Suppressor macrophage treated with lipopolysaccharide for 1 hour (primary cell): Measurements from ENCODE around the gene TMEM81.
A peak's percentile ranks its signal among the peaks of the same experiment; 100 is the strongest.

Experiments used
- DNase-seq, 3 donors: peaks; one replicate each; pipeline ENCODE4 v3.0.0-alpha.2; 2020 to 2022

The TMEM81 gene

DNA sequence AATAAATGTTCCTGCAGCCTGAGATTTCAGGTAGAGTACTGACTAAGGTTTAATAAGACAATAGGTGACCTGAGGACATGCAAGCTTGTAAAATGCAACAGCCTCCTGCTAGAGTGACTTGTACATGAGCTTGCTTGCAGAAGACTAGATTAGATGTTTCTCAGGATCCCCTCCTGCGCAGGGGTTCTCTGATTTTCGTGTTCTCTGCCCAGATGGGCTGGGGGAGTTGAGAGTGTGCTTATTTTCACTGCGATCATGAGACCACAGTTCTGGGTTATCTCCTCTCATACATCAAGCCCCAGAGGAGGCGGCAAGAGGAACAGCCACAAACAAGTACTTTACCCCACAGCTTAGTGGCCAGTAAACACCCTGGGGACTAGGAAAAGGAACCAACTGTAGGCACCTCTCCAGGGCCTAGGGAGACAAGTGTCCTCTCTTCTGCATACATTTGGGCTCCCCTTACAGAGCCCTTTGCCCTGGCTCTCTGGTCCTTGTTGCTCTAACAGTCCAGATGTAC, 8.0 kb downstream of the TMEM81 start:
- DNase-seq: no peak

DNA sequence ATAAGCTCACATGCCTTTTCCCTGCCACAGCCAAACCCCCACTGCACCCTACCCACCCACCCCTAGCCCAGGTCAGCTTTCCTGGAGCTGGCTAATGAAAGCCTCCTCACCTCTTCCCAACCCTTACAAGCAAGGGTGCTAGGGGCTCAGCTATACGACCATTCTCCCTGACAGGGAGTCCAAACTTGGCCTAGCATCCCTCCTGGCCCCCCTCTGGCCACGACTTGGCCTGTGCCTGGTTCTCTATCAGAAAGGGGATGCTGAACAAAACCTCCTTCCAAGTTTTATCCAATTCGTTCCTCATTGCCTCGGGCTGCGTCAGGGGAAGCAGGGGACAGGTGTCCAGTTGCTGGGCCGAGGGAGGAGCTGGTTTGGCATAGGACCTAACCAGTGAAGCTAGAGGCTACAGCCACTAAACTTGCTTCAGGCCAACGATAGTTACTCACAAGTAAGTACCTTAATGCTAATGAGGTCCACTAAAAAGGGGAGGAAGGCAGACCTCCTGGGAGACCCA, 8.6 kb downstream of the TMEM81 start:
- no peak for DNase-seq

DNA sequence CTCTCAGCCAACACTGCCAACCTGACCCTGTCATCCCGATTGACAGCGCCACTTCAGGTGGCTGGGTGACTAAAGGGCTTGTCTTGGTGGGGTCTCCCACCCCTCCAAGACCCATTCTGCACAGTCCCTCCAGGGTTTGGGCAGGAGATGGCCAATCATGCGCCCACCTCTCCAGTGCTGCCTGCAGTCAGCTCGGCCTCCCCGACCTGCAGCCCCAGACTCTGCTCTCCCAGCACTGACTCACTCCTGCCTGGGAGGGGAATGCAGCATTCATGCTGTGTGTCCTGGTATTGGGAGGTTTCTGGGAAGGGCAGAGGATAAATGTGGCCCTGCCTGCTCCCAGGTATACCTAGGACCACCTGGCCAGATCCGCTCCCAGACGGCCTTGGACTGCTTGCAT, 9.7 kb downstream of the TMEM81 start:
- DNase-seq: no peak

DNA sequence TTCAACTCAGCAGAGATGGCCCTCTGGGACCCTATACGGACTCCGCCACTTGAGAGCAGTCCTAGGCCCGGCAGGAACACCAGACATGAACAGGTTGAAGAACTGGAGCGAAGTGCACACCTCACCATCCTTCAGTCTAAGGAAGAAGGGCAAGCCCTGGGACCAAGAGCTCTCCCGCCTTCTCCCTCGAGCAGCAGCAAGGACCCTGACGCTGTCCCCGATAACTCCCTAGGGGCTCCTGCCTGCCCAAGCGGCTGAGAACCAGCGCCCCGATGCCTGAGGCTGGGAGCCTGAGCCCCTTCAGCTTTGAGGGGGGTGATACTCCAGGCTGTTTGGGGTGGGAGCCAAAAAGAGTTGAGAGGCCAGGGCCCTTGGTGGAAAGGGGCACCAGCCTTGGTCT, 10.2 kb downstream of the TMEM81 start:
- no peak for DNase-seq

DNA sequence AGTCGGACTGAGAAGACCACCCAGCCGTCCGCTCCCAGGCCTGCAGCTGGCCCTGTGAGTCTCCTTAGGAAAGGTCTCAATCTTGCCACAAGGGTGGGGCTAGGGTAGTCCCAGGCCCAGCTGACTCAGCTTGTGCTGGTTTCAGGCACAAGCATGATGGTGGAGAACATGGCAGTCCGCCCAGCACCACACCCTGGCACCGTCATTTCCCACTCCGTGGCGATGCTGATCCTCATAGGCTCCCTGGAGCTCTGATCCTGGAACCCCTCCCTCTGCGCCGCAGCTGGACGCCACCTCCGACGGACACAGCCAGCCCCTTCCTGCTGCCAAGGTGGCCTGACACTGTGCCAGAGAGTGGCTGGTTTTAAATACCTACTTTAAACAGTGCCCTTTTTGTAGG, 10.7 kb downstream of the TMEM81 start:
- no peak for DNase-seq

DNA sequence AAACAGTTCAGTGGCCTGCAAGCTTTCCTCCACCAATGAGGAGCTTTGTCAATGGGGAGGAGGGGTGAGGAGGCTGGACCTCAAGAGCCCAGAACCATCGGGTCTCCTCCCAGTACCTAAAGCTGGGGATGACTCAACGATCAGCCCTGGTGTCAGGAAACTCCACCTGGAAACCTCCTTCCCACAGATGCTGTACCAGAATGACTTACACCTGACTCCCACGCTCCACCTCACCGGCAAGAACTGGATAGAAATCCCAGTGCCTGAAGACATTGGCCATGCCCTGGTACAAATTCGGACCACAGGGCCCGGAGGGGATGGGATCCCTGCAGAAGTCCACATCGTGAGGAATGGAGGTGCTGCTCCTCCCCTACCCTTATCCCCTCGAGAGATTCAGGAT, 11.4 kb downstream of the TMEM81 start:
- no peak for DNase-seq

DNA sequence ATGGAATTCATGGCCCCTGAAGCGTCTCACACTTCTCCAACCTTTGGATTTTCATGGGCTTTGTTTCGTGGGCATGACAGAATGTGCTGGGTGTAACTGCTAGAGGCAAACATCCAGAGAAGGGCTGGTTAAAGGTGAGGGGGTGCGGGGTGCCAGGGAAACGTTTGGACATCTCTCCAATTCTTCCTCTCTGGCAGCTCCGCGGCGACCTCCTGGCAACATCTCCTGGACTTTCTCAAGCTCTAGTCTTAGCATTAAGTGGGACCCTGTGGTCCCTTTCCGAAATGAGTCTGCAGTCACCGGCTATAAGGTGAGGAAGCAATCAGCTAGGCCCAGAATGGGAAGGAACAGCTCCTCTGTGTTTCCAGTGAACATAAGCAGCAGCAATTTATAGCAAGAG, 12.0 kb downstream of the TMEM81 start:
- no peak for DNase-seq

DNA sequence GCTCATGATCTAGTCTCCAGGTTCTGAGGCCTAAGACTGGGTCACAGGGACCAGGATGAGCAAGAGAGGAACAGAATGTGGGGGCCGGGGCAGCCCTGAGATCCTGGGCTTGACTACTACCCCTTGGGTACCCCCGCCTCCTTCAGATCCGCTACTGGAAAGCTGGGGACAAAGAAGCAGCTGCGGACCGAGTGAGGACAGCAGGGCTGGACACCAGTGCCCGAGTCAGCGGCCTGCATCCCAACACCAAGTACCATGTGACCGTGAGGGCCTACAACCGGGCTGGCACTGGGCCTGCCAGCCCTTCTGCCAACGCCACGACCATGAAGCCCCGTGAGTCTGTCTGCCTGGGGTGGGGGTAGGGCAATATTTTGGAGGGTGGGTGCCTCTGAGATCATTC, 12.5 kb downstream of the TMEM81 start:
- no peak for DNase-seq

DNA sequence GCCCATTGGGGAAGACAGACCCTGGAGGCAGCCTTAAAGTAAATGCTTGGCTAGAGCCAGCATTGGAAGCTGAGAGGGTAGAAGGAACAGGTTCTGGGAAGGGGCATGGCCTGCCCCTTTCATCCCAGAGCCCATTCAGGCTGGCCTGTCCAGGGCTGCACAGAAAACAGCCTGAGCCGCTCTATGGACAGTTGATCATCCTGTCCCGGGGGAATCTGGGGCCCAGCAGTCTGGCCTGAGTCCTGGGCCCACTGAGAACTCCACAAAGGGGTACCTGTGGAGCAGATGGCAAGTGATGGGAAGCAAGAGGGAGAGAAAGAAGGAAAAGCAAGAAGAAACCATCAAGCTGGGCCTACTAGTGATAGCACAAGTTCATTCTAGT, 13.2 kb downstream of the TMEM81 start:
- DNase-seq: no peak

DNA sequence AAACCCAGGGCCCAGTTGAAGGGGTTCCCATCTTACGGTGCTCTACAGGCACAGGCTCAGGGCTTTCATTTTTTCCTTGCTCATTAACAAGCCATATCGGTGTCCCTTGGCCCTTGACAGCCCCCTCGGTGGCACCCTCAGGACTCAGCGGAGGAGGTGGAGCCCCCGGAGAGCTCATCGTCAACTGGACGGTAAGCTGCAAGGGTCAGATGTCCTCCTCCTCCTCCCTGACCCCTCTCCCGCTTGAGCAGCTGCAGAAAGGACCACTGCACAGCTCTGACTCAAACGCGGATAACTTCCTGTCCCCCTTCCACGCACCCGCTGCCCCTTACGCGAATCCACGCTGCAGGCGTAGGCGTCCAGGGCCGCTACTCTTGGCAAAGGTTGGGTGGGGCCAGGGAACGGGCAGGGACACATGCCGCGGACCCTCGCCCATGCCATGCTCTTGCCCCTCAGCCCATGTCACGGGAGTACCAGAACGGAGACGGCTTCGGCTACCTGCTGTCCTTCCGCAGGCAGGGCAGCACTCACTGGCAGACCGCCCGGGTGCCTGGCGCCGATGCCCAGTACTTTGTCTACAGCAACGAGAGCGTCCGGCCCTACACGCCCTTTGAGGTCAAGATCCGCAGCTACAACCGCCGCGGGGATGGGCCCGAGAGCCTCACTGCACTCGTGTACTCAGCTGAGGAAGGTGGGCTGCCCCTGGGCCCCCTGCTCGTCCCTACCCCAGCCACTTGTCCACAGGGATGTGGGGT, 14.7 kb downstream of the TMEM81 start:
- DNase-seq: no peak

DNA sequence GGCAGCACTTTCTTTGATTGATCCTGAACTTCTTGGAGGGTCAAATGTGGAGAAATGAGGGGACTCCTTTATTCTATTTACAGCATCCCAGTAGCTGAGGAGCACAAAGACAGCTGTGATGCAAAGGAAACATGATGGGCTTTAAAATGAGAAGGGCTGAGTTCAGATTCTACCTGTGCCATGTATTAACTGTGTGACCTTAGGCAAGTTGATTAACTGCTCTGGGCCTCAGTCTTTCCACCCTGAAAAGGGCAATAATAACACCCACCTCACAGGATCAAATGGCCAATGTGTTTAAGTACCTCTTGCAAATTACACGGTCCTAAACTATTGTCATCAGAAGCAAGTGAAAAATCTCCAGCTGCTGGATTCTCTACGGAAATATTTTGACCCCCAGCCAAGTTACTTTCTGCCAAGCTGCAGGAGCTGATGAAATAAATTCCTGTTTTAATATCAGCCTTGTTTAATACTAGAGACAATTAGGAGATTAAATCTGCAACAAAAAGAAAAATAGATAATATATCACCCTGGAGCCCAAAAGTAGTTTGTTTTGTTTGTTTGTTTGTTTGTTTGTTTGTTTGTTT, 15.7 kb downstream of the TMEM81 start:
- no peak for DNase-seq

DNA sequence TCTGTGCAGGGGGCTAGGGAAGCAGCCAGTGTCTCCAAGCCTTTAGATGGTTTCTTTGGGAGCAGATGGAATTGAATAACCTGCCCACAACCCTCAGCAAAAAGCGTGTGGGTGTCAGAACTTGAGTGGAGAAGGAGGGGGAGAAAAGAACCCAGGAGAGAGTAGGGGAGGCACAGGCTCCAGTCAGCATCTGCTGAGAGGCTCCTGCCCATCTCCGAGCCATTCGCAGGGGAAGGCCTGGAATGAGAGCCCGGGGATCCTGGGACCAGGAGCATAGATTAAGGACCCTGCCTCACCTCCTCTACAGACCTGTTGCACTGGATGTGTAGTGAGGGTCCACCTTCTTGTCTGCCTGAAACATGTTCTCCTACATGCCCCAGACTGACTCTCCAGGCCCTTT, 16.3 kb downstream of the TMEM81 start:
- no peak for DNase-seq

DNA sequence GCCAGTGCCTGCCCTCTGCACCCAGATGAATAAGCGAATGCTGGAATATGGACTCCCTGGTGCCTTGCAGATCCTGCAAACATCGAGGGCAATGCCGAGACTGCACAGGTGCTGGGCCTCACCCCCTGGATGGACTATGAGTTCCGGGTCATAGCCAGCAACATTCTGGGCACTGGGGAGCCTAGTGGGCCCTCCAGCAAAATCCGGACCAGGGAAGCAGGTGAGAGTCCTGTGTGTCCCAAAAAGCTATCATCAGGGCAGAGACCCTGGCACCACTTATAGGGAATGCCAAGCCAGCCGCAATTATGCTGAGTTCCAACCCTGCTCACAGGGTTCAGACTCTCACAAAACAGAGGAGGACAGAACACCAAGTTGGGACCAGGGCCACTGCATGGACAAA, 17.2 kb downstream of the TMEM81 start:
- no peak for DNase-seq

DNA sequence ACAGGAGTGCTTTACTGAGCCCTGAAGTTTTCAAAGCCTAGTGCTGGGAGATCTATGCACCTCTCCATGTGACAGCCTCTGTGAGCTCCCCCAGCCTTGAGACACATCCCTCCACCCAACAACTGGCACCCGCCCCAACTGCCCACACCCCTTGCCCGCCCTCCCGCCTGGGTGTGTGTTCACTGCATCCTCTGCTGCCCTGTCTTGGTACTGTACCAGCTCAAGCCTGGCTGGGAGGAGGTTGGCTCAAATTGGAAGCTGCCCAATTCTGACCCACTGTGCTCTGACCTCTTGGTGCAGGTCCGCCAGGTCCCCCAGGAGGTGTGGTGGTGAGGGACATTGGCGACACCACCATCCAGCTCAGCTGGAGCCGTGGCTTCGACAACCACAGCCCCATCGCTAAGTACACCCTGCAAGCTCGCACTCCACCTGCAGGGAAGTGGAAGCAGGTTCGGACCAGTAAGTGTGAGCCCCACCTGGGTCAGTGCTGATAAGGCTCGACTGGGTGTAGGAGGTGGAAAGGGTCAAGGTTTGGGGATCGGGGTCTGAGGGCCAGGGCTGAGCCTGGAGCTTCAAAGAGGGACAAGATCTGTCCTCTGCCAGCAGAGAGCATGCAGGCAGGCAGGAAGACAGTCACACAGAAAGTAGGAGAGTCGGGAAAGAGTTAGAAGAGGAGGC, 18.0 kb downstream of the TMEM81 start:
- DNase-seq: peak in 1 of 3 donors; percentile 15

DNA sequence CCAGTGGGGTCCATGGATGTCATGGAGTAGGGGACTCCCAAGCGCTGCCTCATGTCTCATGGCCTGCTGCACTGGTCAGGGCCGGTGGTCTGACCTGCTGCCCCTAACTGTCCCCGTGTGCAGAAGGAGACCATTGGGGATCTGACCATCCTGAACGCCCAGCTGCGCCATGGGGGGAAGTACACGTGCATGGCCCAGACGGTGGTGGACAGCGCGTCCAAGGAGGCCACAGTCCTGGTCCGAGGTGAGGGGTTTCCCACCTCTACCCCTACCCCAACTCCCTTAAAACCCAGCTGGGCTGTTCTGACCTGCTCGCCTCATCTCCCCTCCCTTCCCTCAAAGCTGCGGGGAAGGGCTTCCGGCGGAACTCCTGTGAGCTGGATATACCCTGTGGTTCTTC, 18.6 kb downstream of the TMEM81 start:
- no peak for DNase-seq

DNA sequence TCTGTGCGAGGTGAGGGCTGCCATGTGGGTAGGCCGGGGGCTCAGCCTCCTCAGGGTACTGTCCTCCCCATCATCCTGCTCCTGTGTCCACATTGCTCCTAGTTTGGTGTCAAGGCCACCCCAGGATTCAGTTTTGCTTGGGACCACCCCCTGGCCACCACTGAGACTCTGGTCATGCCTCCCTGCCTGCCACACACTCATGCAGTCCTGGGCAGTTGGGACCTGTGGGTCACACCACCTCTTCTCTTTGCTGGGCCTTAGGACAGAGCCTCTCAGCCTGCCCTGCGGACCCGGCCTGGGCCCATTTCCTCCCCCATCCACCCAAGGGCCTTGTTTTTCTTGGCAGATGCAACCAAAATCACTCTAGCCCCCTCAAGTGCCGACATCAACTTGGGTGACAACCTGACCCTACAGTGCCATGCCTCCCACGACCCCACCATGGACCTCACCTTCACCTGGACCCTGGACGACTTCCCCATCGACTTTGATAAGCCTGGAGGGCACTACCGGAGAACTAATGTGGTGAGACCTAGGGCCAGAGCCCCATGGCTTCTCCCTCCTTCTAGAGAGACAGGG, 19.4 kb downstream of the TMEM81 start:
- no peak for DNase-seq

DNA sequence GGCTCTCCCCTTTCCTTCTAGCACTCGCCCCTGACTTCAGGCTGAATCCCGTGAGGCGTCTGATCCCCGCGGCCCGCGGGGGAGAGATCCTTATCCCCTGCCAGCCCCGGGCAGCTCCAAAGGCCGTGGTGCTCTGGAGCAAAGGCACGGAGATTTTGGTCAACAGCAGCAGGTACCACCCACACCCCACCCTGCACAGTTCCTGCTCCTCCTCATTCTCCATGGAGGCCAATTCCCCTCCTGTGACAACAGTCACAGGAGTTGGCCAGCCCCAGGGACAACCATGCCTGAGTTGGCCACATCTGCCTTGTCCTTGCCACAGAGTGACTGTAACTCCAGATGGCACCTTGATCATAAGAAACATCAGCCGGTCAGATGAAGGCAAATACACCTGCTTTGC, 20.0 kb downstream of the TMEM81 start:
- DNase-seq: no peak

DNA sequence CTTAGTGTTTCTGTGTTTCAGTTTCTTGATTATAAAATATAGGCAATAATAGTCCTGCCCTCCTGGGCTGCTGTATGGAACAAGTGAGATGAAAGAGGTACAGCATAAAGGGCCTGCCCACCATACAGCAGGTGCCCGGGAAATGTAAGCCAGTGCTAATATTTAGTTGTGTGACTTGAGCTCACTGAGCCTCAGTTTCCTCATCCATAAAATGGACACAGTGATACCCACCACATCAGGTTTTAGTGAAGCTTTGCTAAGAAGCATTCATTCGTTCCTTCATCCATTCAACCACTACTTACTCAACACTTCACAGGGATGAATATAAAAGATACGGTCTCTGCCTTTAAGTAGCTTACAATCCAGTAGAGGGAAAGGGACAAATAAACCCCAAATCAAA, 21.4 kb downstream of the TMEM81 start:
- DNase-seq: no peak

DNA sequence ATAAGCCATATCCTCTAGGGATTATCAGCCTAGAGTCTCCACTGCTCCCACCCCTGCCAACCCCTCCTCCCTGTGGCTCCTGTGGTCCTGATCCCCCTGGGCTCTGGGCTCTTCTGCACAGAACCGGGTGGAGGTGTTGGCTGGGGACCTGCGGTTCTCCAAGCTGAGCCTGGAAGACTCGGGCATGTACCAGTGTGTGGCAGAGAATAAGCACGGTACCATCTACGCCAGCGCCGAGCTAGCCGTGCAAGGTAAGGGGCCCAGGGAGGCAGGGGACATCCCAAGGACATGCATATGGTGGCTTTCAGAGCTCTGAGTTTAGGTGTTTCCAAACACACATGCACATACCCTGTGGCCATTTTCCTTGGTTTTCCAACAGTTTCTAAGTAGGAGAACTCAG, 21.9 kb downstream of the TMEM81 start:
- no peak for DNase-seq

DNA sequence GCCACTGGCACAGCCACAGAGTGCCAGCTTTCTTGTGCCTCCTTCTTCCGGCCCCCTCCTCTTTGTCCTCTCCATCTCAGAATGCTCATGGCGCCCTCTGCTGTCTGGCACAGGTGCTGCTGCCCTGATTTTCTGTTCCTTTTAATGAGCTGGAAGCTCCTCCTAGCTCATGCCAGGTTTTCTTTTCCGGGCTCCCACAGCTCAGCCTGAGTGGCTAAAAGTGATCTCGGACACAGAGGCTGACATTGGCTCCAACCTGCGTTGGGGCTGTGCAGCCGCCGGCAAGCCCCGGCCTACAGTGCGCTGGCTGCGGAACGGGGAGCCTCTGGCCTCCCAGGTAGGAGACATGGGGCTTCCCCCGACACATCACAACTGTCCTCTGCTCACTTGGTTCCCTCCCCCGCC, 22.6 kb downstream of the TMEM81 start:
- peak; percentile 70 to 81 (median 80) for DNase-seq

DNA sequence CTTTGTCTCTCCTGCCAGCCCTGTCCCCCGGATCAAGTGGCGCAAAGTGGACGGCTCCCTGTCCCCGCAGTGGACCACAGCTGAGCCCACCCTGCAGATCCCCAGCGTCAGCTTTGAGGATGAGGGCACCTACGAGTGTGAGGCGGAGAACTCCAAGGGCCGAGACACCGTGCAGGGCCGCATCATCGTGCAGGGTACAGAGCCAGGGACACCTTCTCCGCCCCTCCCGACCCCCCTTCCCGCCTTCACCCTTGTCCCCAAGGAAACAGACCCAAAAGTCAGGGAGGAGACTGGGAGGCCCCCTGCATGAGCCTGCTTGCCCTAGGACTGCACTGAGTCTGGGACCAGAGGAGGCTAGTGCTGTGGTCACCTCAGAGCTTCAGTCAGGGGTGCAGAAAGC, 23.0 kb downstream of the TMEM81 start:
- no peak for DNase-seq

DNA sequence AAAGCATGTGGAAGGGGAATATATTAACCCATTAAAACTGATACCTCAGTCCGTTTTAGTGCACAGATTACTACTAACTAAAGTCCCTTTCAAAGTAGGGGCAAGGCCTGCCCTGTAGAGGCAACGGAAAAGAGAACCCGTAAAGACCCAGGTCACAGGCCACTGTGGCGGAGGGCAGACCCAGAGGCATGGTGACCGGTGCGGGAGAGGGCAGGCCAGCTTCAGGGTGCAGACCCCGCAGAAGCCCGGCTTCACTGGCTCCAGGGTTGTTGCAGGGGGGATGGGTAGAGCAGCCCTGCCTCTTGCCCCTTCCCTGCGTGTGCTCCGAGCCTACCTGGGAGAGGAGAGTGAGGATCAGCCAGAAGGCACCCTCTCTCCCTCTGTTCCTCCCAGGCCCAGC, 23.5 kb downstream of the TMEM81 start:
- DNase-seq: no peak

DNA sequence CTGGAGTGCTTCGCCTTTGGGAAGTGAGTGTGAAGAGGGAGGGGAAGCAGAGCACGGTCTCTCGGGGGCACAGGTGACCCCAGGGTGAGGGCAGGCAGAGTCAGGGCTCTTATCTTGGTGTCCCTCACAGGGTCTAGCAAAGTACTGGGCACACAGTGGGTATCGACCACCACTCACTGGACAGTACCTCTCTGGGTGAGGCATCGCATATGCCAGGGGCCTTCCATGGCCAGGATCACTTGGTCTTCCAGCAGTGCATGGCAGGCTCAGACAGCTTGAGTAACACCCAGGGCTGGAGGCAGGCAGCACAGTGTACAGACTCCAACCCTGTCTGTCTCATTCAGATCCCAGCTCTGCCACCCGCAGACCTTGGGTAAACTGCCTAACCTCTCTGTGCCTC, 24.6 kb downstream of the TMEM81 start:
- DNase-seq: no peak

DNA sequence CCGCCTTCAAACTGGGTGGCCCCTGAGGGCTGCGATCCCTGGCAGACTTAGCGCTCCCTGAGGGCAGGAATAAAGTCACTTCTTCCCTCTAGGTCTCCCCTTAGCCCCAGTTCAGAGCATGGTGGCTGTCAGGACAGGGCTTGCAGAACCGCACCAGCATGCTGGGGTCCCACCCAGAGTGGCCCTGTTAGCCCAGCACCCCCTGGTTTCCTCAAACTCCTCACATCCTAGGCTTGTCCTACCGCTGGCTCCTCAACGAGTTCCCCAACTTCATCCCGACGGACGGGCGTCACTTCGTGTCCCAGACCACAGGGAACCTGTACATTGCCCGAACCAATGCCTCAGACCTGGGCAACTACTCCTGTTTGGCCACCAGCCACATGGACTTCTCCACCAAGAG, 25.4 kb downstream of the TMEM81 start:
- DNase-seq: no peak
